BLaER1 treated with 17β-estradiol and CSF1 and Interleukin-3, amounts not matched to agents 10 nM and 100 nM (cell line): ENCODE results near the gene MESP1.

Experiments used
- H3K27ac ChIP-seq, 11 experiments: shearing (Covaris generic); formaldehyde crosslinking; 2 replicates each; pipeline ENCODE4 v1.8.1; 2022
- H3K27me3 ChIP-seq, 11 experiments: shearing (Covaris generic); formaldehyde crosslinking; 2 replicates each; pipeline ENCODE4 v1.8.1; 2022
- H3K36me3 ChIP-seq, 11 experiments: shearing (Covaris generic); formaldehyde crosslinking; 2 replicates each; pipeline ENCODE4 v1.8.1; 2022
- H3K4me1 ChIP-seq, 10 experiments: shearing (Covaris generic); formaldehyde crosslinking; 2 replicates each; pipeline ENCODE4 v1.8.1; 2022
- H3K4me2 ChIP-seq, 11 experiments: shearing (Covaris generic); formaldehyde crosslinking; 2 replicates each; pipeline ENCODE4 v1.8.1; 2022
- H3K4me3 ChIP-seq, 10 experiments: shearing (Covaris generic); formaldehyde crosslinking; 2 replicates each; pipeline ENCODE4 v1.8.1; 2022
- H3K9ac ChIP-seq, 11 experiments: shearing (Covaris generic); formaldehyde crosslinking; 2 replicates each; pipeline ENCODE4 v1.8.1; 2022
- H3K9me3 ChIP-seq, 11 experiments: shearing (Covaris generic); formaldehyde crosslinking; replicated peaks in 1 of 11; 2 replicates each; pipeline ENCODE4 v1.8.1; 2022
- H4K20me1 ChIP-seq, 11 experiments: shearing (Covaris generic); formaldehyde crosslinking; 2 replicates each; pipeline ENCODE4 v1.8.1; 2022
- Cebpa-rat ChIP-seq, 11 experiments: shearing (Covaris generic); IDR thresholded peaks; 2 replicates each; pipeline ENCODE4 v1.8.1; 2022

Gene MESP1

DNA sequence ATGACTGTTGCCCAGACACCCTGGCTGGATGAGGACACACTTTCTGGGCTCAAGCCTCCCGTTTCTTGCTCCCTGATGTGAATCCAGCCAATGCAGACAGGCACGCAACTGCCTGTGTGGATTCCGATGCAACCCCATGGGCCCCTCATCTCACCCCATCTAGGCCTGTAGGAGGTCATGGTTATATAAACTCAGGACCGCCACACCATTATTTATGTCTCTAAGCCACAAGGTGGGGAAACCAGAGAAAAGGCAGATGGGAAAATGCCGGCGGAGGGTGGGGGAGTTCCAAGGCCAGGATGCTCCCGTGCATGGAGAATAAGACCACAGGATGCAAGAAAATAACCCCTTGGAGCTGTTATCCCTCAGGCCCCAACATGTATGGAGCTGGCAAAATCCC lies 2.0 kb downstream of the MESP1 start:
- TF ChIP-seq Cebpa-rat (IDR thresholded peaks at IDR 0.05): no peak
- Histone ChIP-seq H3K27ac (no peak overlapping the region), H3K36me3 (no peaks in the 10 kb centered on the region), H3K4me1 (peaks cover 15 to 39% (median 31%) of the 10 kb centered on the region in 10 experiments; a peak in 19 of 20 replicates), H3K9ac (no peak overlapping the region), H3K4me2 (peak overlapping the region in 1 of 11 experiments; percentile 94; a peak in 2 of 22 replicates), H3K9me3 (no peaks in the 10 kb centered on the region), H3K27me3 (peaks cover 28 to 48% (median 40%) of the 10 kb centered on the region in 11 experiments), H4K20me1 (peaks cover 0 to 14% (median 0%) of the 10 kb centered on the region in 11 experiments; a peak in 3 of 22 replicates), H3K4me3 (no peak overlapping the region)

- TF ChIP-seq Cebpa-rat (IDR thresholded peaks at IDR 0.05): no peak
Observed at GRCh38 chr15:89747708-89748682, 3.1 kb downstream of the MESP1 start.

GRCh38 chr15:89746386-89746780 lies 4.7 kb downstream of the MESP1 start:
- H3K4me1 ChIP-seq: peaks cover 14 to 37% (median 29%) of the 10 kb centered on the region in 10 experiments; a peak in 19 of 20 replicates
- H4K20me1 ChIP-seq: peaks cover 0 to 14% (median 0%) of the 10 kb centered on the region in 11 experiments; a peak in 3 of 22 replicates
- no peak overlapping the region for H3K4me3 ChIP-seq
- no peaks in the 10 kb centered on the region for H3K9me3 ChIP-seq
- H3K27me3 ChIP-seq: peaks cover 28 to 44% (median 37%) of the 10 kb centered on the region in 11 experiments
- no peaks in the 10 kb centered on the region for H3K36me3 ChIP-seq
- H3K27ac ChIP-seq: no peak overlapping the region
- H3K4me2 ChIP-seq: peak overlapping the region in 10 of 11 experiments; percentile 1 to 79 (median 69); a peak in 19 of 22 replicates
- peak overlapping the region in 3 of 11 experiments; percentile 14 to 36 (median 28); a peak in 3 of 22 replicates for H3K9ac ChIP-seq
- no peak for TF ChIP-seq Cebpa-rat (IDR thresholded peaks at IDR 0.05)

More at GRCh38 chr15:89747708-89748682, 3.1 kb downstream of the MESP1 start:
- H4K20me1 ChIP-seq: peaks cover 0 to 14% (median 0%) of the 10 kb centered on the region in 11 experiments; a peak in 3 of 22 replicates
- H3K9ac ChIP-seq: no peak overlapping the region
- peaks cover 15 to 39% (median 31%) of the 10 kb centered on the region in 10 experiments; a peak in 19 of 20 replicates for H3K4me1 ChIP-seq
- H3K9me3 ChIP-seq: no peaks in the 10 kb centered on the region
- H3K4me3 ChIP-seq: no peak overlapping the region
- H3K27me3 ChIP-seq: peaks cover 28 to 48% (median 40%) of the 10 kb centered on the region in 11 experiments
- peak overlapping the region in 6 of 11 experiments; percentile 64 to 79 (median 78); a peak in 10 of 22 replicates for H3K4me2 ChIP-seq
- no peaks in the 10 kb centered on the region for H3K36me3 ChIP-seq
- H3K27ac ChIP-seq: no peak overlapping the region

DNA sequence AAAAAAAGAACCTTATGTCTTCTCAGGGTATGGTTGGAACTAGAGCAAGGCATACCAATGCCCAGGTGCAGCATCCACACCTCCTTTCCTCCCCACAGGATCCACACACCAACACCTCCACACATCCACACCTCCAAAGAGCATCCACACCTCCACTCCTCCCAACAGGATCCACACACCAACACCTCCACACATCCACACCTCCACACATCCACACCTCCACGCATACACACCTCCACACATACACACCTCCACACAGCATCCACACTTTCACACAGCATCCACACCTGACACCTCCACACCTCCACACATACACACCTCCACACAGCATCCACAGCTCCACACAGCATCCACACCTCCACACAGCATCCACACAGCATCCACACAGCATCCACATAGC lies 5.3 kb downstream of the MESP1 start:
- Histone ChIP-seq H3K27me3 (peaks cover 28 to 42% (median 35%) of the 10 kb centered on the region in 11 experiments), H3K9ac (no peak overlapping the region), H4K20me1 (peaks cover 0 to 14% (median 0%) of the 10 kb centered on the region in 11 experiments; a peak in 3 of 22 replicates), H3K4me2 (peak overlapping the region in 5 of 11 experiments; percentile 64 to 79 (median 77); a peak in 5 of 22 replicates), H3K27ac (no peak overlapping the region), H3K4me3 (no peak overlapping the region), H3K4me1 (peaks cover 11 to 33% (median 25%) of the 10 kb centered on the region in 10 experiments; a peak in 18 of 20 replicates), H3K36me3 (no peaks in the 10 kb centered on the region), H3K9me3 (no peaks in the 10 kb centered on the region)
- no peak for TF ChIP-seq Cebpa-rat (IDR thresholded peaks at IDR 0.05)

DNA sequence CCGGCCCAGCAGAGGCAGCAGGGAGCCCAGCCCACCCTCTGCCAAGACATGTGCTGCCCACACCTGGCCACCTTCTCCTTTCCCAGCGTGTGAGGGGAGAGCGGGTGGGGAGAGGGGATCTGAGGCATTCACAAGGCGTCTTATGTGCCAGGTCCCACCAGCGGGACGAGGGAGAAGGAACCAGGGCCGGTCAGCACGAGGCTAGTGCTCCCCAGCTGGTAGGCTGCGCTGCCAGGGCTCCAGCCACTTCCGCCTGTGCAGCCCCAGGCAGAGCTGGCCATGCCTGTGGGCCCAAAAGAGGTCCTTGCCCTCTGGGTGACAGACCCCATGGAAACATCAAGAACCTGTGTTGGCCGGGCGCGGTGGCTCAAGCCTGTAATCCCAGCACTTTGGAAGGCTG lies 5.9 kb downstream of the MESP1 start:
- Histone ChIP-seq H3K4me3 (no peak overlapping the region), H3K4me2 (no peak overlapping the region), H3K4me1 (peaks cover 10 to 29% (median 21%) of the 10 kb centered on the region in 10 experiments; a peak in 18 of 20 replicates), H3K27me3 (peaks cover 23 to 37% (median 30%) of the 10 kb centered on the region in 11 experiments), H3K9me3 (no peaks in the 10 kb centered on the region), H3K9ac (no peak overlapping the region), H3K27ac (no peak overlapping the region), H4K20me1 (peaks cover 0 to 14% (median 0%) of the 10 kb centered on the region in 11 experiments; a peak in 3 of 22 replicates), H3K36me3 (no peaks in the 10 kb centered on the region)
- TF ChIP-seq Cebpa-rat (IDR thresholded peaks at IDR 0.05): no peak

GRCh38 chr15:89743594-89743993 lies 7.5 kb downstream of the MESP1 start:
- Histone ChIP-seq H3K27me3 (peaks cover 8 to 22% (median 15%) of the 10 kb centered on the region in 11 experiments; a peak in 19 of 22 replicates), H3K4me1 (peaks cover 6 to 22% (median 17%) of the 10 kb centered on the region in 10 experiments; a peak in 18 of 20 replicates), H3K4me2 (no peak overlapping the region), H3K9me3 (no peaks in the 10 kb centered on the region), H3K4me3 (no peak overlapping the region), H3K27ac (no peak overlapping the region), H3K36me3 (no peaks in the 10 kb centered on the region), H3K9ac (no peak overlapping the region; a peak in 1 of 22 replicates), H4K20me1 (peaks cover 0 to 14% (median 0%) of the 10 kb centered on the region in 11 experiments; a peak in 3 of 22 replicates)
- no peak for TF ChIP-seq Cebpa-rat (IDR thresholded peaks at IDR 0.05)

DNA sequence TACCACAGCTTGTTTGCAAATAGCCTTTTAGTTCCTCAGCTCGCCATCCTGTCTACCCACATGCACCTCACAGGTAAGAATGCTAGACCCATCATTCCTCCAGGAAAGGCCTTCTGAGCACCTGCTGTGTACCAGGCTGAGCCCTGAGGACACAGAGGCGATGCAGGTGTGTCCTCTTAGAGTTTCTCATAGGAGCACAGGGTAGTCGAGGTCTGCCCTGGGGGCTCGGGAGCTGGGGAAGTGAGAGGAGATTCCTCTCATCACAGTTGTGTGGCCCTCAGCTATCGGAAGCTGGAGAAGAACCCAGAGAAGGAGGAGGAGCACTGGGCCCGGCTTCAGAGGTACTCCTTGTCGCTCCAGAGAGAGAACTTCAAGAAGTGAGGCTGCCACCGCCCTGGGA lies 8.0 kb downstream of the MESP1 start:
- TF ChIP-seq Cebpa-rat (IDR thresholded peaks at IDR 0.05): no peak
- no peaks in the 10 kb centered on the region for H3K9me3 ChIP-seq
- H3K4me1 ChIP-seq: peaks cover 6 to 22% (median 17%) of the 10 kb centered on the region in 10 experiments; a peak in 18 of 20 replicates
- H3K27ac ChIP-seq: no peak overlapping the region
- H3K4me2 ChIP-seq: no peak overlapping the region
- no peak overlapping the region; a peak in 2 of 22 replicates for H3K9ac ChIP-seq
- H3K36me3 ChIP-seq: no peaks in the 10 kb centered on the region
- peaks cover 0 to 10% (median 0%) of the 10 kb centered on the region in 11 experiments; a peak in 3 of 22 replicates for H4K20me1 ChIP-seq
- no peak overlapping the region for H3K4me3 ChIP-seq
- H3K27me3 ChIP-seq: peaks cover 4 to 16% (median 9%) of the 10 kb centered on the region in 11 experiments; a peak in 13 of 22 replicates

- Histone ChIP-seq H3K9ac (no peak overlapping the region), H3K36me3 (no peaks in the 10 kb centered on the region), H4K20me1 (0 out of 22 replicates have a peak, but pooled peaks cover 0 to 7% (median 0%) of the 10 kb centered on the region in 11 experiments), H3K4me2 (peak overlapping the region in 5 of 11 experiments; percentile 8 to 41 (median 24); a peak in 3 of 22 replicates), H3K27ac (no peak overlapping the region), H3K9me3 (no peaks in the 10 kb centered on the region), H3K27me3 (no peaks in the 10 kb centered on the region), H3K4me3 (no peak overlapping the region), H3K4me1 (no peaks in the 10 kb centered on the region)
- TF ChIP-seq Cebpa-rat (IDR thresholded peaks at IDR 0.05): no peak
Observed at GRCh38 chr15:89740137-89740536, 10.9 kb downstream of the MESP1 start.

DNA sequence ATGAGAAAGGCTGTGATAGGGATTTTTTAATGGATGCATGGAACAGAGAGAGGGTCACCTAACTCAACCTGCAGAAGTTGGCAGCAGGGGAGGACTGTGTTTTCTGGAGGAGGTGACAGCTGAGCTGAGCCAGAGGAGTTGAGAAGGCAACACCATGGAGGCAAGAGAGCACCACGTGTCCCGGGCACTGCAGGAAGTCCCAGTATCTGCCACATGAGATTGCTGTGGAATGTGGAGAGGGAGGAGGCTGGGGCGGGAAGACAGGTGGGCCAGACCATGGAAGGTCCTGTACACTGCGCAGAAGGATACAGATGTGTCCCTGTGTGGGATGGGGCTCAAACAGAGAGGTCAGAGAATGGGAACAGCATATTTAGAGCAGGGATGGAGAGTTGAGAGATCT lies 15.3 kb downstream of the MESP1 start:
- Histone ChIP-seq H3K4me1 (peaks cover 0 to 6% (median 0%) of the 10 kb centered on the region in 10 experiments; a peak in 1 of 20 replicates), H3K4me3 (no peak overlapping the region), H3K27me3 (no peaks in the 10 kb centered on the region), H3K27ac (no peak overlapping the region), H3K9me3 (no peaks in the 10 kb centered on the region), H3K36me3 (no peaks in the 10 kb centered on the region), H3K4me2 (no peak overlapping the region), H3K9ac (no peak overlapping the region), H4K20me1 (no peaks in the 10 kb centered on the region)
- TF ChIP-seq Cebpa-rat (IDR thresholded peaks at IDR 0.05): no peak
